DMS53 treated with DMSO at 0.1 percent for 48 hours (cell line): Measurements from ENCODE around the gene ACVR1C.
"Not testable (repeated sequence)": the region's sequence is repeated elsewhere in the genome, so short reads cannot be mapped to it uniquely, and the experiment has no call there.

Experiments used
- DNase-seq: peaks from one replicate; lab custom pipeline; 2025; ENCODE audit not compliant: unreplicated experiment; lab: John Stamatoyannopoulos, UW

The ACVR1C gene

GRCh38 chr2:157587576-157587975 is 41.1 kb downstream of the ACVR1C start:
- no peak for DNase-seq

DNA sequence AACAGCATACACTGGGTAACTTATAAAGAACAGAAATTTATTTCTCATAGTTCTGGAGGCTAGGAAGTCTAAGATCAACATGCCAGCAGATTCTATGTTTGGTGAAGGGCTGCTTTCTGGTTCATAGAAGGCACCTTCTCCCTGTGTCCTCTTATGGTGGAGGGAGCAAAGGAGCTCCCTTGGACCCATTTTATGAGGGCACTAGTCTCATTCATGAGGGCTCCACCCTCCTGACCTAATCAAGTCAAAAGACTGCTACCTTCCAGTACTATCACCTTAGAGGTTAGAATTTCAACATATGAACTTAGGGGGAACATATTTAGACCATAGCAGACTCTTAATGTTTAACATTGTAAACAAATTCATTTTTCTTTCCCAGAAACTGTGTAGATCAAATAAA is 54.5 kb downstream of the ACVR1C start:
- DNase-seq = no peak

GRCh38 chr2:157572725-157573124 is 55.9 kb downstream of the ACVR1C start:
- DNase-seq = peak; percentile 40

DNA sequence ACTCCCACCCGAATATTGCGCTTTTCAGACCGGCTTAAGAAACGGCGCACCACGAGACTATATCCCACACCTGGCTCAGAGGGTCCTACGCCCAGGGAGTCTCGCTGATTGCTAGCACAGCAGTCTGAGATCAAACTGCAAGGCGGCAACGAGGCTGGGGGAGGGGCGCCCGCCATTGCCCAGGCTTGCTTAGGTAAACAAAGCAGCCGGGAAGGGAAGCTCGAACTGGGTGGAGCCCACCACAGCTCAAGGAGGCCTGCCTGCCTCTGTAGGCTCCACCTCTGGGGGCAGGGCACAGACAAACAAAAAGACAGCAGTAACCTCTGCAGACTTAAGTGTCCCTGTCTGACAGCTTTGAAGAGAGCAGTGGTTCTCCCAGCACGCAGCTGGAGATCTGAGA is 62.0 kb downstream of the ACVR1C start:
- not testable (repeated sequence) for DNase-seq

DNA sequence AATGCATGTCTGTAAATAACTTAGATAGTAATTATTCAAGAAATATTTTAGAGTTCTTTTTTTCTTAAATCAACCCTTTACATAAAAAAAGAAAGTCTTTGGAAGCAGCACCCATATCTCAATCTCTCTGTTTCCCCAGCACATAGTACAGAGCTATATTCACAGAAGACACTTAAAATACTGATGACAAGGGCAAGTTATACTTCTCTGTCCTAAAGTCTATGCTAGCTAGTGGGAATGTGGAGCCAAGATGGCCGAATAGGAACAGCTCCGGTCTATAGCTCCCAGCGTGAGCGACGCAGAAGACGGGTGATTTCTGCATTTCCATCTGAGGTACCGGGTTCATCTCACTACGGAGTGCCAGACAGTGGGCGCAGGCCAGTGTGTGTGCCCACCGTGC is 62.6 kb downstream of the ACVR1C start:
- peak; percentile 28 for DNase-seq

- no peak for DNase-seq
These were observed 63.1 kb downstream of the ACVR1C start for GRCh38 chr2:157565550-157565949.

GRCh38 chr2:157559890-157560289 is 68.8 kb downstream of the ACVR1C start:
- DNase-seq = no peak

- no peak for DNase-seq
These were observed 69.2 kb downstream of the ACVR1C start for GRCh38 chr2:157559461-157559860.

DNA sequence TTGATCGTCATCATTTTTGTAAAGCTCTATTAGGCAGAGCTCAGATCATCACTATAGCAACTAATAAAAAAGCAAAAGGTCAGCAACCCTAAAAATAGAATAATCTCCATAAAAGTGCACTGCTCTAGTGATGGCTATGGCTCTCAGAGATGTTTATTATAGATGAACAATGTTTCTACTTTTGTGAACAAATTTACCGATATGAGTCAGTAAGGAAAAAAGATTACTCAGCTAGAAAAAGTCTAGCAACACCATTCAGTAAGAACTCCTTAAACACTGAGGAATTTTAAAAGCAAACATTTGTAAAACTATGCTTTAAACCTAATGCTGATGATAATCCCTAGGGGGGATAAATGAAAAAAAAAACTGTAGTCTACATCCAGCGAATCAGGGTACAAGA is 69.6 kb downstream of the ACVR1C start:
- no peak for DNase-seq

- DNase-seq = no peak
These were observed 70.9 kb downstream of the ACVR1C start for GRCh38 chr2:157557770-157558169.

DNA sequence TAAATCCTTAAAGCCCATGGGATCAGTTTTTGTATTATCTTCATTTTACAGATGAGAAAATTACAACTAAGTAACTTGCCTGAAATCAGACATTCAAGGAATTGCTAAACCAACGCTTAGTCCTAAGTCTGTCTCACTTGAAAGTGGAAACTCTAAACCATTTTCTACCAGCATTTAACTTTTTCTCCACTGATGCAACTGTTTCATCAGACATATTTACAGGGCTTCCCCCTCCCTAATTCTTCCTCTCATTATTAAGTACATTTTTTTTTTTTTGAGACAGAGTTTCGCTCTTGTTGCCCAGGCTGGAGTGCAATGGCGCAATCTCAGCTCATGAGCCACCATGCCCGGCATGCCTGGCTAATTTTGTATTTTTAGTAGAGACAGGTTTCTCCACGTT is 88.6 kb downstream of the ACVR1C start:
- DNase-seq = no peak

GRCh38 chr2:157538064-157538463 is 90.6 kb downstream of the ACVR1C start:
- no peak for DNase-seq

DNA sequence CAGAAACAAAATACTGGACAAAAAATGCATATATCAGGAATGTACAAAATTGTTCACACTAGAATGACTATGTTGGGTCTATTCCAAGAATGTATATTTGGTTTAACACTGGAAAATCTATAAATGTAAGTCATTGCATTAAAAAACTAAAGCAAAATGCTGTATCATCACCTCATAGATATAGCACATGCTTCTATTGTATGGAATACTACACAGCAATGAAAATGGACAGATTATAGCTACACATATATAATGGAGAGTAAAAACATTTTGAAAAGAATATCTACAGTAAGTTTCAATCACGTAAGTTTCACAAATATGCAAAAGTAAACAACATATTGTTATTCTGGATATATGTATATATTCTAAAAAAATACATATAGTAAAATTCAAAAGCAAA is 91.8 kb downstream of the ACVR1C start:
- no peak for DNase-seq

GRCh38 chr2:157528963-157529751 is 99.5 kb downstream of the ACVR1C start:
- no peak for DNase-seq

DNA sequence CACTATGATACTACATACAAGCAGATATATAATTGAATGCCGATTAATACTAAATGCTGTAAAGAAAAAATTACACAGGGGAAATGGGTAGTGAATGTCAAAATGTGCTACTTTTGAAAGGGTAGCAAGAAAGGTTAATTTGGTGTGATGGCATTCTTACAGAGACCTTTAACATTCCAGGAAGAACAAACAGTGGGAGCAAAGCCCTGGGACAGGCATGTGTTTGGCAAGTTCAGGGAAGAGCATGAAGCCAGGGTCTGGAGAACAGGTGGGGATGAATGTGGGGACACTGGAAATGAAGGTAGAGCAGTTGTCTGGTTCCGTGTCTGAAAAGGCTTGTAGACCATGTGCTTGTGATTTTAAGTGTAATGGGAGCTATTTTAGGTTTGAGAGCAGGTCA is 102.6 kb downstream of the ACVR1C start:
- no peak for DNase-seq

- peak; percentile 1 for DNase-seq
These were observed 105.1 kb downstream of the ACVR1C start for GRCh38 chr2:157523270-157524247.

- DNase-seq = not testable (repeated sequence)
These were observed 113.7 kb downstream of the ACVR1C start for GRCh38 chr2:157514966-157515365.

DNA sequence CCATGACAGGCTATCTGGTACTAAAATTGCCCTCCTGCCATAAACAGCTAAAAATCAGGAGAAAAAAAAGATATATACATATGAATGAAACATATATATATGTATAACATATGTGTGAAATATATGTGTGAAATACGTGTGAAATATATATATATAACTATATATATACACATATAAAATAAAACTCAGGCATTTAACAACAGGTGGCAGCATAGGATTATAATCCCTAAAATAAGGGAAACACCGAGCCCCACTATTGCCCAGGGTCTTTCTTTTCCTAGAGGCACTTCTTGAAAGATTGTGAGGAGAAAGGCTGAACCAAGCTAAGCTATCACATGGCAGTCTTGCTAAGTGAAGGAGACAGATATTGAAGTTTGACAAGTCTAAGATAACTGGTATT is 118.9 kb downstream of the ACVR1C start:
- DNase-seq = peak; percentile 19

DNA sequence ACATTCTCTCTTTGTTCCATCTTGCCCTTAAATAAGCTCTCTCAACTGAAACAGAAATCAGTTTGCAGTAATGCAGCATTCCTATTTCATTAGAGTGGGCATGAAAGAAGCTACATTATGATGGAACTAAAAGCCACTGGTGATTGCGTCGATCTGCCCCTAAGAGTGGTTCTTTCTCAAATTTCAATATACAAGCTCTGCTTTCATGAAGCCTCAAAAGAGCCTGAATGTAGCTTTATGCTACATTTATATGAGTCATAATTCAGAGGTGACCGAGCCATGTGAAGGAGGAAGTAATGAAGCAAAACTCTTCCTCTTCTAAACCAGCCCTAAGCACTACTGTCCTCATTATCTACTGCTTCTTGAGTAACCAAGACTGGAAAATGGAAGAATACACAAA is 120.0 kb downstream of the ACVR1C start:
- DNase-seq = peak; percentile 23

- DNase-seq = no peak
These were observed 122.1 kb downstream of the ACVR1C start for GRCh38 chr2:157506586-157506985.

DNA sequence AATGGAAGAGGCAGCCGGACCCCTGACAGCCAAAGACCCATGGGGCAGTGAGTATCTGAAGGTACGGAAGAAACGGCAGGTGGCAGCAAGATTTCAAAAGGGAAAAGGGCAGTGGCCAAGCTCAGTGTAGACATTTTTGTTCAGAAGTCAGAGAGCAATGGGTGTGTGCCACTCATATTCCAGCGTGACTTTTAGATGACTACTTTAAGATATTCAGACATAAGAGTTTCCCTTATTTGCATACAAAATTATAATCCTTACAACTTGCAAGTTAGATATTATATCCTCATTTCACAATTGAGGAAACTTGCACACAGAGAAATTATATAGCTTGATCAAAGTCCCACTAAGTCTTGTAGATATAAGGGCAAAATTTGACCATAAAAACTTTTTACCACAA is 124.0 kb downstream of the ACVR1C start:
- DNase-seq = no peak

- no peak for DNase-seq
These were observed 127.6 kb downstream of the ACVR1C start for GRCh38 chr2:157501026-157501425.
